GM12878 (cell line): ENCODE data around the gene CTSC. TPM values are rescaled to one million over a fixed set of nuclear protein-coding genes. Genes with fewer than 3 reads are reported as not detected.

Experiments used
- ATAC-seq: fragments of 200-7000 bp; cut with Tn5 transposase; 3 replicates; pipeline ENCODE4 v1.9.1; 2020; ENCODE audit warnings: mild to moderate bottlenecking, moderate library complexity
- BruUV-seq: library from RNA; stranded (reverse); fragments of 400-500 nt; replicated peaks from 2 replicates; lab custom pipeline; 2021; lab: Mats Ljungman, UMichigan
- CTCF ChIA-PET: fragments of 300-600 bp; sonication (Branson Sonifier 250); formaldehyde crosslinking; extraction: SDS; loops from one replicate; lab custom pipeline; 2021; ENCODE audit warnings: inconsistent platforms; lab: Yijun Ruan, JAX
- POLR2A ChIA-PET: fragments of 350-600 bp; formaldehyde crosslinking; extraction: SDS; loops from one replicate; lab custom pipeline; 2021; ENCODE audit warnings: inconsistent platforms; lab: Charles Lee
- RAD21 ChIA-PET: fragments of 300-600 bp; sonication (Branson Sonifier 250); formaldehyde crosslinking; loops from one replicate; lab custom pipeline; 2023; ENCODE audit warnings: antibody characterized with exemption; ENCODE audit not compliant: unreplicated experiment; lab: Charles Lee
- SMC1A ChIA-PET: fragments of 300-600 bp; sonication (Branson Sonifier 250); formaldehyde crosslinking; loops from one replicate; lab custom pipeline; 2023; ENCODE audit not compliant: unreplicated experiment, uncharacterized antibody; lab: Charles Lee
- DNase-seq: peaks from one replicate; pipeline ENCODE4 v3.0.0-alpha.2; 2011; ENCODE audit warnings: low read depth, low spot score
- FAIRE-seq: peaks from 3 replicates; lab custom pipeline; 2011; peaks lifted over from hg19 to GRCh38; lab: Jason Lieb, UNC
- H2AFZ ChIP-seq: 2 replicates; pipeline ENCODE4 v1.6.0; 2011; ENCODE audit warnings: low read depth, low read length, control low read depth; ENCODE audit not compliant: control insufficient read depth
- H3K27ac ChIP-seq: 2 replicates; pipeline ENCODE4 v1.5.1; 2011; ENCODE audit warnings: control low read depth; ENCODE audit not compliant: control insufficient read depth, insufficient read depth
- H3K27me3 ChIP-seq, 2 experiments: replicated peaks in 1 of 2; 2 replicates each; pipeline versions ENCODE4 v1.6.0 to v1.6.1; 2011; ENCODE audit warnings: low read length in 1 of 2; ENCODE audit not compliant: control insufficient read depth in 2 of 2, insufficient read depth in 2 of 2
- H3K36me3 ChIP-seq, 2 experiments: 2 replicates each; pipeline ENCODE4 v1.5.1; 2011; ENCODE audit warnings: low read length in 1 of 2; ENCODE audit not compliant: control insufficient read depth in 2 of 2, insufficient read depth in 2 of 2
- H3K4me1 ChIP-seq: 2 replicates; pipeline ENCODE4 v1.6.1; 2011; ENCODE audit warnings: mild to moderate bottlenecking, low read length, moderate library complexity, mixed read lengths; ENCODE audit not compliant: control insufficient read depth, insufficient read depth
- H3K4me2 ChIP-seq: 2 replicates; pipeline ENCODE4 v1.6.0; 2011; ENCODE audit warnings: control low read depth; ENCODE audit not compliant: control insufficient read depth, insufficient read depth
- H3K4me3 ChIP-seq: fragments of 200-600 bp; sonication (generic); 2 replicates; pipeline ENCODE4 v1.5.1; 2016
- H3K79me2 ChIP-seq: 2 replicates; pipeline ENCODE4 v1.6.0; 2011; ENCODE audit warnings: low read length; ENCODE audit not compliant: control insufficient read depth, insufficient read depth
- H3K9ac ChIP-seq: 2 replicates; pipeline ENCODE4 v1.8.0; 2011; ENCODE audit warnings: low read length, control low read depth, mixed read lengths; ENCODE audit not compliant: control insufficient read depth, insufficient read depth
- H3K9me3 ChIP-seq: replicated peaks from 3 replicates; pipeline ENCODE4 v1.5.1; 2011; ENCODE audit warnings: mild to moderate bottlenecking, low read length; ENCODE audit not compliant: control insufficient read depth, insufficient read depth
- H4K20me1 ChIP-seq: 2 replicates; pipeline ENCODE4 v1.6.0; 2011; ENCODE audit not compliant: control insufficient read depth, insufficient read depth
- E4F1 ChIP-seq: fragments of 450-650 bp; IDR thresholded peaks from 2 replicates; pipeline ENCODE4 v1.6.1; 2018; ENCODE audit warnings: borderline replicate concordance, mild to moderate bottlenecking; ENCODE audit not compliant: partially characterized antibody
- IRF3 ChIP-seq: fragments of 450-650 bp; IDR thresholded peaks from 2 replicates; pipeline ENCODE4 v1.6.1; 2014; ENCODE audit warnings: mild to moderate bottlenecking
- NR2F1 ChIP-seq: fragments of 450-650 bp; conservative IDR thresholded peaks from 2 replicates; pipeline ENCODE4 v1.6.1; 2017; ENCODE audit warnings: mild to moderate bottlenecking
- PAX5 ChIP-seq: IDR thresholded peaks from 2 replicates; pipeline ENCODE4 v1.6.1; 2011; ENCODE audit warnings: low read depth, low read length, borderline replicate concordance
- RBBP5 ChIP-seq: fragments of 200-600 bp; sonication (generic); conservative IDR thresholded peaks from 2 replicates; pipeline ENCODE4 v1.6.1; 2016
- ZBTB4 ChIP-seq: fragments of 450-650 bp; formaldehyde crosslinking; IDR thresholded peaks from 2 replicates; pipeline ENCODE4 v1.4.0; 2022; ENCODE audit warnings: mild to moderate bottlenecking, moderate library complexity
- ZSCAN29 ChIP-seq: fragments of 450-650 bp; IDR thresholded peaks from 2 replicates; pipeline ENCODE4 v1.6.1; 2017; ENCODE audit warnings: mild to moderate bottlenecking, moderate library complexity
- in situ Hi-C: fragments of 300-500 bp; cut with MboI; formaldehyde crosslinking; loops from 9 replicates; pipeline ENCODE4 v1.14.3; 2018; ENCODE audit warnings: mixed read lengths
- intact Hi-C: fragments of 100-400 bp; cut with micrococcal nuclease; formaldehyde crosslinking; loops from one replicate; pipeline ENCODE4 v1.14.2; 2022; ENCODE audit not compliant: unreplicated experiment
- polyA plus RNA-seq, 11 experiments: library from polyadenylated mRNA; depleted of rRNA in 4 of 11; unstranded in 6 of 11; stranded (reverse) in 5 of 11; fragments of >200 nt; fragmentation: Nextera tagmentation in 4 of 11; fragmentation: Illumina TruSeq in 1 of 11; extraction: Ambion mirVana in 4 of 11; extraction: Trizol in 1 of 11; gene quantifications; 1 replicate in 1 of 11; 2 replicates in 10 of 11; pipeline versions ENCODE4 v1.2.1 to v1.2.3, GENCODE V29; 2011 to 2016; ENCODE audit warnings: inconsistent platforms in 2 of 11, missing spikeins in 2 of 11, low read depth in 1 of 11
- total RNA-seq, 4 experiments: library from RNA; depleted of rRNA in 3 of 4; stranded (reverse); fragments of >200 nt in 3 of 4; fragmentation: Illumina TruSeq in 1 of 4; extraction: Trizol in 1 of 4; gene quantifications; 2 replicates each; pipeline versions ENCODE4 v1.2.1 to v1.2.3, GENCODE V29; 2013 to 2021

CTSC gene
- total and polyA plus RNA-seq, 10 of the 15 experiments (the other 5 are each of a cell fraction or from before 2014, with no cell fraction given): 289 to 1,123 (median 430) TPM

- no peak for TF ChIP-seq E4F1
Observed at GRCh38 chr11:88266919-88267318, 70.6 kb downstream of the CTSC start (continued).

- Histone ChIP-seq H3K36me3 (peaks cover 3 to 6% of the 10 kb centered on the region in 2 experiments; a peak in 3 of 4 replicates), H4K20me1 (no peaks in the 10 kb centered on the region), H3K79me2 (no peaks in the 10 kb centered on the region), H3K27me3 (no peaks in the 10 kb centered on the region), H3K4me3 (no peak overlapping the region), H2AFZ (no peak overlapping the region), H3K4me2 (no peak overlapping the region), H3K27ac (no peak overlapping the region), H3K4me1 (peaks cover 4% of the 10 kb centered on the region), H3K9me3 (no peaks in the 10 kb centered on the region; the same call in 1 of the 3 replicates), H3K9ac (no peak overlapping the region)
- CTCF ChIA-PET: interaction anchor here (1.1 kb wide), 2 partner anchors 12 to 49 kb away, joined by 3 read pairs; no protein-coding TSS in a partner anchor
- FAIRE-seq (no peak), DNase-seq (no peak), ATAC-seq (no peak; the same call in 1 of the 3 replicates)
- SMC1A ChIA-PET: interaction anchor here (0.8 to 1.2 kb wide), 2 partner anchors 34 to 93 kb away, joined by 3 read pairs; no protein-coding TSS in a partner anchor
- RAD21 ChIA-PET: no interaction called here
- intact Hi-C loops: no loop called here
- TF ChIP-seq PAX5: no peak
- in situ Hi-C loops: no loop called here
- POLR2A ChIA-PET: no interaction called here
- BruUV-seq: no TSS peak
Observed at GRCh38 chr11:88266157-88266556, 71.4 kb downstream of the CTSC start.

GRCh38 chr11:88259431-88259830 is 78.1 kb downstream of the CTSC start:
- Histone ChIP-seq H3K36me3 (peaks cover 1 to 5% of the 10 kb centered on the region in 2 experiments; a peak in 3 of 4 replicates), H3K27me3 (no peaks in the 10 kb centered on the region), H4K20me1 (no peaks in the 10 kb centered on the region), H2AFZ (no peak overlapping the region), H3K9ac (no peak overlapping the region), H3K4me1 (no peaks in the 10 kb centered on the region), H3K79me2 (no peaks in the 10 kb centered on the region), H3K27ac (no peak overlapping the region), H3K4me2 (no peak overlapping the region), H3K4me3 (no peak overlapping the region), H3K9me3 (peaks cover 1% of the 10 kb centered on the region; the same call in 2 of the 3 replicates)
- SMC1A ChIA-PET: interaction anchor here (1.1 to 1.5 kb wide), 2 partner anchors 8 to 49 kb away, joined by 3 read pairs; no protein-coding TSS in a partner anchor
- DNase-seq: no peak
- ATAC-seq: no peak
- no peak for FAIRE-seq
- RAD21 ChIA-PET: no interaction called here
- POLR2A ChIA-PET: no interaction called here
- in situ Hi-C loops: no loop called here
- CTCF ChIA-PET: interaction anchor here (0.7 to 1.3 kb wide), 2 partner anchors 12 to 22 kb away, joined by 3 to 4 read pairs; no protein-coding TSS in a partner anchor
- intact Hi-C loops: no loop called here
- BruUV-seq: no TSS peak
- TF ChIP-seq ZSCAN29 (no peak), NR2F1 (no peak), ZBTB4 (CRISPR knock-in tag) (no peak), IRF3 (no peak), RBBP5 (no peak)
